Upper lobe of left lung (tissue), 4 donors: ENCODE data around the gene KCTD12.

ENCODE experiments used
- POLR2A ChIP-seq, 4 donors: fragments of 450-650 bp; IDR thresholded peaks; one replicate each; pipeline ENCODE4 v1.5.1; 2016 to 2017; ENCODE audit warnings: antibody characterized with exemption in 4 of 4, mild to moderate bottlenecking in 2 of 4
- POLR2AphosphoS5 ChIP-seq, 2 donors: sonication (generic); formaldehyde crosslinking; IDR thresholded peaks; one replicate each; pipeline ENCODE4 v1.5.1; 2017; ENCODE audit warnings: antibody characterized with exemption in 2 of 2
- TF ChIP-seq, protein P1 (sequence below), 6 experiments: fragments of 450-650 bp in 4 of 6; fragments of 200-600 bp in 2 of 6; sonication (generic) in 2 of 6; IDR thresholded peaks; one replicate each; pipeline ENCODE4 v1.5.1; 2016 to 2019; ENCODE audit warnings: antibody characterized with exemption in 6 of 6

DNA sequence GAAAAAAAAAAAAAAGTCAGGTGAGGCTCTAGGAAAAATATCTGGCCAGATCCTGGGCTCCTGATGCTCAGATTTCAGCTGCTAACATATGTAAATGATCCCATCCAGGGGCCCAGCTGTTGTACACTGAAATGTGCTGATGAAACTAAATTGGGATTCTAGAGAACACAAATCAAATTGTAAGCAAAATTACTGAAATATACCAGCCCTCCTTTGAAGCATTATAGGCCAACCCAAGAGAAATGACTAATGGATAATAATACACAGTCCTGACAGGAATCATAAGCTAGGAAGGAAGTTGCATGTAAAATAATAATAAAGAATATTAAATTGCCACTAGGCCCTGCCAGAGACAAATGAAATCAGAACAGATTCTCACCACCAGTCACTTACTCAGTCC, 17.8 kb downstream of the KCTD12 start:
- TF ChIP-seq, protein P1, sequence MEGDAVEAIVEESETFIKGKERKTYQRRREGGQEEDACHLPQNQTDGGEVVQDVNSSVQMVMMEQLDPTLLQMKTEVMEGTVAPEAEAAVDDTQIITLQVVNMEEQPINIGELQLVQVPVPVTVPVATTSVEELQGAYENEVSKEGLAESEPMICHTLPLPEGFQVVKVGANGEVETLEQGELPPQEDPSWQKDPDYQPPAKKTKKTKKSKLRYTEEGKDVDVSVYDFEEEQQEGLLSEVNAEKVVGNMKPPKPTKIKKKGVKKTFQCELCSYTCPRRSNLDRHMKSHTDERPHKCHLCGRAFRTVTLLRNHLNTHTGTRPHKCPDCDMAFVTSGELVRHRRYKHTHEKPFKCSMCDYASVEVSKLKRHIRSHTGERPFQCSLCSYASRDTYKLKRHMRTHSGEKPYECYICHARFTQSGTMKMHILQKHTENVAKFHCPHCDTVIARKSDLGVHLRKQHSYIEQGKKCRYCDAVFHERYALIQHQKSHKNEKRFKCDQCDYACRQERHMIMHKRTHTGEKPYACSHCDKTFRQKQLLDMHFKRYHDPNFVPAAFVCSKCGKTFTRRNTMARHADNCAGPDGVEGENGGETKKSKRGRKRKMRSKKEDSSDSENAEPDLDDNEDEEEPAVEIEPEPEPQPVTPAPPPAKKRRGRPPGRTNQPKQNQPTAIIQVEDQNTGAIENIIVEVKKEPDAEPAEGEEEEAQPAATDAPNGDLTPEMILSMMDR (IDR thresholded peaks at IDR 0.05), result no peak
- no peak for TF ChIP-seq POLR2A (IDR thresholded peaks at IDR 0.05)
- TF ChIP-seq POLR2AphosphoS5 (IDR thresholded peaks at IDR 0.05), result no peak
